GM21786 (cell line): ENCODE results near the gene ATP1B3.
A peak's percentile ranks its signal among the peaks of the same experiment; 100 is the strongest.
"Not testable (repeated sequence)": the region's sequence is repeated elsewhere in the genome, so short reads cannot be mapped to it uniquely, and the experiment has no call there.

Experiments used
- ATAC-seq: cut with Tn5 transposase; IDR thresholded peaks from one replicate; pipeline ENCODE4 v1.9.1; 2021; ENCODE audit not compliant: unreplicated experiment

The ATP1B3 gene

DNA sequence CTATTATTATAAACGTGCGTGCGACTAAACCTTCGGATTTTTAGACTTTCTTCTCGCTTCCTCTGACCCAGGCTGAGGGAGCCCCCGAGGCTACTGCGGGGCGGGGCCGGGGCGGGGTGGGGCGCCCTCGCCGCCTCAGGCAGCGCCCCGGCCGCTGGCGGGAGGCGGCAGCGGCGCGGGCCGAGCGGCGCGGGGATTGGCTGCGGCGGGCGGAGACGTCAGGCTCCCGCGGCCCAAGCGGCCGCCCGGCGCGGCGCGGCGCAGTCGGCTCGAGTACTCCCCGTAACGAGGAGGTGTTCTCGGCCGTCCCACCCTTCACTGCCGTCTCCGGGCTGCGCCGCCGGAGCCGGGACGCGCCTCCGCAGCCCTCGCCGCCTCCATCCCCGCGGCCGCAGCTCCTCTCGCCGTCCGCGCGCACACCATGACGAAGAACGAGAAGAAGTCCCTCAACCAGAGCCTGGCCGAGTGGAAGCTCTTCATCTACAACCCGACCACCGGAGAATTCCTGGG lies at the start of gene ATP1B3:
ATP1B3 (plus strand) TSS at position 263 of the 510 bp plus-strand sequence; CDS start at position 422, 159 bp downstream.
- ATAC-seq: peak; percentile 66

DNA sequence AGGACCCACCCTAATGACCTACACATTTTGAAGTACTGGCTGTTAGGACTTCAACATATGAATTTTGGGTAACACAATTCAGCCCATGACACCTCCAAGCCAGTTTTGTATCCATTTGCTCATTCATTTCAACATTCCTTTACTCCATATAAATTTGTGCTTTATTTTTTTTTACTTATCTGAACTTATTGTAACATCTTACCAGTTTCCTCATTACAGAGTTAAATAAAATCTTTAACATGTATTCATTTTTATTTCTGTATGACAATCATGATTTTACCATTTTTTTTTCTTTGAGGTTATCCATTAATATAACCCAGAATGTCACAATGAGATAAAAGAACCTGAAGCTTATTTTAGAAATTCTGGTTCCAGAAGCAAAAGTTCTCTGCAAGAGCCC lies 48.0 kb upstream of the ATP1B3 start:
- no peak for ATAC-seq

DNA sequence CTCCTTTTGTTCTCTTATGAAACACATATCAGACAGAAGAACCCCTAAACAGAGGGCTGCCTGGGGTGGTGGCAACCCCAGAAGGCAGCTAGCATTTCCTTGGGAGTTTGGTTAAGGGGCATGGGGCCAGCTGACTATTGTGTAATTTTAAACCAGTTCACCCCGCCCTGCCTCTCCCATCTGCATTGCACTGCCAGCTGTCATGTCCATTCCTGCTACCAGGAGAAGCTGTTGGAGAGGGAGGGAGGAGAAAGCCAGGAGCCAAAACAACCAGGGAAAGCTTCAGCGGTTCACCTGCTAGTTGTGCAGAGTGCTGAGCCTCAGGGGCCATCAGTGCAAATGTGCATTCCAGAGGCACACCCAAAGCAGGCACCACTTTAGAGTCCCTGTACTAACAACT lies 47.6 kb upstream of the ATP1B3 start:
- no peak for ATAC-seq

DNA sequence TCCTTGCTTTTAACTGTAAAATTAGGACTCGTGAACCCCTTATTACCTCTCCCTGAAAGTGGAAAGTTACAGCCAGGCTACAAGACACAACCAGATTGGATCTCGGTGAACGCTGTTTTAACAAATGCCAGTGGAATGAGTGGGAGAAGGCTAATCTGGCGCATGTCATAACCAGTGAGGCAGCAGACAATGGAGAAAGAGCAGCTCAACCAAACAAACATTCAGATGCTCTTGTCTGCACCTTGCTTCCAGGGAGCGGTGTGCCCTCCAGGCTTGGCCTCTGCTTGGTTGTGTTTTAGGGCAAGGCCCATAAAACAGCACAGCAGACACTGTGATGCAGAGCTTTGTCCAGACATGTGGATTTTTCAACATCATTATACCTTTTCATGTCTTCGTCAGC lies 45.9 kb upstream of the ATP1B3 start:
- ATAC-seq: no peak

DNA sequence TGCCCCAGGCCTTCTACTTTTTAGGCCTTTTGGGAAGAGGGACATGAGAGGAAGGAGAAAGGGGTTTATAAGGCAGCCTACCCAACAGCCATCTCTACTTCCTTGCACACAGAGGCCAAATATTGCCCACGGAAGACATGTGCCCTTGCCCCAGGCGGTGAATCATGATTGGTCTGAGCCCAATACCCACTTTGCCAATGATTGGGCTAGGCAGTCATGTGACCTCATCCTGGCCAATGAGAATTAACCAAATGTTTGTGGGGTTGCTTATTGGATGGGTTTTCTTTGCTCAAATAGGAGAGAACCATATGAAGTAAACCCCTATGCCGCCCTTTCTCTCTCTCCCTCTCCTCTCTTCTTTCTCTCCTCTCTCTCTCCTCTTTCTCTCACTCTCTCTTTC lies 42.2 kb upstream of the ATP1B3 start:
- no peak for ATAC-seq

DNA sequence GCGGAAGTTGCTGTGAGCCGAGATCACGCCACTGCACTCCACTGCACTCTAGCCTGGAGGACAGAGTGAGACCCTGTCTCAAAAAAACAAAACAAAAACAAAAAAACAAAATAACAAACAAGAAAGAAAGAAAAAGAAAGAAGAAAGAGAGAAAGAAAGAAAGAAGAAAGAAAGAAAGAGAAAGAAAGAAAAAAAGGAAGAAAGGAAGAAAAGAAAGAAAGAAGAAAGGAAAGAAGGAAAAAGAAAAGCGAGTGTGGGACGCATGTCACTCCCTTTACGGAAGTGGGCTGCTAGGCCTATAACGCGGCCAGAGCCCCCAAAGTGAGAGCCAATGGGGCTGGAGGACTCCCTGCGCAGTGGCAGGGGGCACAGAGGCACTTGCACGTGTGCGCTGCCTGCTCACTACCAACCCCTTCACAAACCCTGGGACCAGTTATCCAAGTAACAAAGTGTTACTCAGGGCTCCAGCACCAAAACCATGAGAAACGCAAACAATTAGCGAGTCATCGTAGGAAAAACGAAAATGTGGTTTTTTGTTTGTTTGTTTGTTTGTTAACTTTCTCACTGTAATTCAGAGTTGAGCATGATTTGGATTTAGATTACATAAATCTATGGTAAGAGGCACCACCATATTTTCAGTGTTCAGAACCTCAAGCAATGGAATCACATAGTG lies 40.8 kb upstream of the ATP1B3 start:
- ATAC-seq: no peak

DNA sequence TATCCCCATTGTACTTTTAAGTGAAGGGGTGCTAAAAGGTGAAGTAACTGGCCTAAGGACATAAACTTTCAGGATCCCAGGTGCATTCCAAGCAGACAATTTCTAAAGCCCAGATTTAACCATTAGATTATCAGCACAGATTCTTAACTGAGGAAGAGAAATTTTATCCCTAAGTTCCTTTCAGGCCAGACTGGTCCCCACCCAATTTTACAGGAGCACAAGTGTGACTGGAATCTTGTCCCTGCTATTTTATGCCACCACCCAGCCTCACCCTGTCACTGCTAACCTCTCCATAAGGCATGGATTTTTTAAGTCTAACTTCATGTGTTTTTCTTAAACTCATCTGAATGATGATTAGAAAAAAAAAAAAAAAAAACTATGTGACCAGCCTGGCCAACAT lies 37.1 kb upstream of the ATP1B3 start:
- no peak for ATAC-seq

DNA sequence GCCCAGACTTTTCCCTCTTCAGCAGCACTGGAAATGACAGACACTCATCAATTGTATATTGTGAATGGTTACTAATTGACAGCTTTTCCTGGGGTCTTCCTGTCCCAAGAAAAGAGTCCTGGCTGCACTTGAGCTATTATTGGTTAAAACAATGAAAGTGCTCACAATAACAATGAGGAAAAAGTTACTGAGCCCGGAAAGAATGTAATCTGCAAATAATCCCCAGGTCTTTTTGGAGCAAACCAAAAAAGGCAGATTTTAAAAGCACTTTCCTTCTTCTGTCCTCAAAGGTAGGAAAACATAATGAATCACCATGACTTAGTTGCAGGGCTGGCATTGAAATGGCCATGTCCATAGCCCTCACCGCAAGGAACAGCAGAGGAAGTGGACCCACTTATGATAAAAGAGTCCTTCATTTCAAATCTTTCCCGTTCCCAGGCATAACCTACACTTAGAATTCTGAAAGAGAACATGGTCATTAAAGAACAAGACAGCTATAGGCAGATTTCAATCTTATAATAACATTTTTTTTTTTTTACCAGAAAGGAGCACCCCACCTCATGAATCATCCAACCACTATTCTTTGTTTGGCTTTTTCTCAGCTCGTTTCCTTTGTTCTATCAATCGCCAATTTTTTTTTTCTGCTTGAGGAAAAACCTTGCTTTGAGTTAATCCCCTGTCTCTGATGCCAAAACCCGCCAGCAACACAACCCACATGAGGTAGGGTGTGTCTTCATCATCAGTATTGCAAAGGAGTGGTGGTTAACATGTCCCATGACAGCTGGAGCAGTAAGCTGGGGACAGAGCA lies 35.5 kb upstream of the ATP1B3 start:
- no peak for ATAC-seq

DNA sequence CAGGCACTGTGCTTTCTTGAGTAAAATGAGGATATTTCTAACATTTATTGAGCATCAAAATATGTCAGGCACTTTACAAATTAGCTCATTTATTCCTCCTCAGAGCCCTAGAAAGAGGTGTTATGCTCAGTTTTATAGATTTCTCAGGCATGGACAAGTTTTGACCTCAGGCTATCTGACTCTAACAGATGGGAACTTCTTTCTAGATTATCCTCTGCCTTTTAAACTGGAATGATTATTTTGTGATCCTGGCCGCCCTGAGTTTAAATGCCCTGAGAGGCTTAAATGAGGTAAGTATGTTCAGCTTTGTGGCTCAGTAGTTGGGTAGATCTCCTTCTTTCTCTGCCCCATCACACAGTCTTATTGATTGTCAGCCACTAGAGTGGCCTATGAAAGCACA lies 32.3 kb upstream of the ATP1B3 start:
- ATAC-seq: no peak

DNA sequence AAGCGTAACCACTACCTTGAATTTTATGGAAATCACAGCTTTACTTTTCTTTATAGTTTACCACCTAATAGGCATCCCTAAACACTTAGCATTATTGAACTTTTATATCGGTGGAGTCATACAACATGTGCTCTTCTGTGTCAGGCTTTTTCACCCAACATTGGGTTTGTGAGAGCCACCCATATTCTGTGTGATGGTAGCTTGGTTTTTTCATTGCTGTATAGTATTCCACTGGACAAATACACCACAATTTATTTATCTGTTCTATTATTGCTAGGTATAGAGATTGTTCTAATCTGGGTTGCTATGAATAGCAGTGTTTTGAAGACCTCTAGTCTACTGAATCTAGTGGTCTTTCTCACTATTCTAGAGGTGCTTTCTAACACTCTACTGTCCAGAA lies 31.6 kb upstream of the ATP1B3 start:
- ATAC-seq: no peak

DNA sequence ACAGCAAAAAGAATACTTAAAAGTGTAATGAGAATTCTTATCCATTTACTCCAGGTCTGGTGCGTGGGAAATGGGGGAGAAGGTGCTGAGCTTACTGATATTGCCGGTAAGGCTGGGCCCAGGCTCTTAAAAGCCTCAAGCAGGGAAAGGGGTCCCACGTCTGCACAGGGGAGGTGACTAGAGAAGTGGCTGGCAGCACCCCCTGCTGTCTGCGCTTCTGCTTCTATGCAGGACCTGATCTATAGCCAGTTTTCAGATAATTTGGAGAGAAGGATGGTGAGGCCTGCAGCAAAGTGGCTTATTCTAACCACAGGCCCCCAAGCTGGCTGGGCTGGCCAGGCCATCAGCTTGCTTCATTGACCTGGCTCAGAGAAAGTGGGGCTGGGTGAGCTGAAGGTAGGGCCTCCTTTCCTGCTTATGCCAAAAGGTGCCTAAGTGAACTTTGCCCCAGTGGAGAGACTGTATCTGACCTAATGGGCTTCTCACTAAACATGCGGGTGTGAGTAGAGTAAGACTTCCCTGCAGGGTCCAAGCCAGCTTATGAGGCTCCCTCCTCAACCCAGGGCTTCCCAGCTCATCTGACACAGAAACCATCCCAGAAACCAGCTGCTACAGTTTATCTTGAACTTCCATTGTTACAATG lies 30.9 kb upstream of the ATP1B3 start:
- no peak for ATAC-seq

DNA sequence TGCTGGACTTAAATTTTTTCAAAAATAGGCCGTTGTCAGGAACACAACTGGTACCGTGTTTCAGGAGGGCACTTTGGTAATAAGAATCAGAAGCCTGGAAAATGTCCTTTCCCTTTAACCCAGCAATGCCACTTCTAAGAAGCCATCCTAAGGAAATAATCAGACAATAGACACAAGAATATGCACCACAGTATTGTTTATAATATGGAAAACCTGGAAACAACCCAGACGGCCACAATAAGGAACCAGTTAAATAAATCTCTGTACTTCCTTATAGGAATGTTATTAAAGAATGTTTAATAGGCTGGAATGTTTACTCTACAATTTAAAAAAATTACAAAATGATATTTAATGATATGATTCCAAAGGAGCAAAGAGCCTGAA lies 30.4 kb upstream of the ATP1B3 start:
- no peak for ATAC-seq

DNA sequence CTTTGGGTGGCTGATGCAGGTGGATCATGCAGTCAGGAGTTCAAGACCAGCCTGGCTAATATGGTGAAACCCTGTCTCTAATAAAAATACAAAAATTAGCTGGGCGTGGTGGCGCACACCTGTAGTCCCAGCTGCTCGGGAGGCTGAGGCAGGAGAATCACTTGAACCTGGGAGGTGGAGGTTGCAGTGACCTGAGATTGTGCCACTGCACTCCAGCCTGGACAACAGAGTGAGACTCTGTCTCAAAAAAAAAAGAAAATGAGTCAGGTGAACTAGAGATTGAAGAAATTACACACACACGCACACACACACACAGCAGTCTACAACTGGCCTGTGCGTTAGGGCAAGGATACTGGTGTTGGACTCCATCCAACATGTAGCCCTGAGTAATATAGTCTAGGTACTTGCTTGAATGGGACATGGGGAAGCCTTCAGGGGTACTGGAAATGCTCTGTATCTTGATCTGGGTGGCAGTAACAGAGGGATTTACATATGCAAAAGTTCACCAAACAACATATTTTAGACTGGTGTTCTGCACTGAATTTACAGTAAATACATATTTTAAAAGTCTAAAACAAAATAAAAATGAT lies 28.2 kb upstream of the ATP1B3 start:
- not testable (repeated sequence) for ATAC-seq

DNA sequence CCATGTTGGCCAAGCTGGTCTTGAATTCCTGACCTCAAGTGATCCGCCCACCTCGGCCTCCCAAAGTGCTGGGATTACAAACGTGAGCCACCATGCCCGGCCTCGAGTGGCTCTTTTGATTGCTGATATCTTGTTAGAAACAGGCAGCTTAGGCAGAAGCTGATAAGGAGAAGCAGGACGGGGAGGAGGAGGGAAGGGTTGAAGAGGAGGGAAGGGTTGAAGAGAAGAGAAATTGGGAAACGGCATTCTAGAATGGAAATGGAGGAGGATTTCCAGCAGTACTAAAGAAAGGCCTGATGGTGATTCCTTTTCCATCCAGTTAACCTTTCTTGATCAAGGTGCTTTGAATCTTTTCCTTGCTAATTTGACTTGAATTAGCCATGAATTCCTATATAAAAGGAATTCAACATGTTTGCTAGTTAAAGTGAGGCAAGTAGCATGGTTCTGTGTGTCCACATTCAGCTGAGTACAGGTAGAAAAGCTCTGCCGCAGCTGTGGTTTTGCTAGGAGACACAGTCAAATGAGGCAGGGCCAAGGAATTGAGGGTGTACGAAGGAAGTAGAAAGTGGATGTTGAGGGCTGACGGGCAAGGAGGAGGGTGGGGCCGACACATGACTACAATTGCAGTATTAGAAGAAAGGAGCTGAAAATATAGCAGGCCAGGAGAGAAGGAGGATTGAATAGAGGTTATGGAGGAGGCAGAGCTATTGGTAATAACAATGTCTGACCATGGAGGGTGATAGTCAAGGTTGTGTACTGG lies 27.2 kb upstream of the ATP1B3 start:
- ATAC-seq: no peak

DNA sequence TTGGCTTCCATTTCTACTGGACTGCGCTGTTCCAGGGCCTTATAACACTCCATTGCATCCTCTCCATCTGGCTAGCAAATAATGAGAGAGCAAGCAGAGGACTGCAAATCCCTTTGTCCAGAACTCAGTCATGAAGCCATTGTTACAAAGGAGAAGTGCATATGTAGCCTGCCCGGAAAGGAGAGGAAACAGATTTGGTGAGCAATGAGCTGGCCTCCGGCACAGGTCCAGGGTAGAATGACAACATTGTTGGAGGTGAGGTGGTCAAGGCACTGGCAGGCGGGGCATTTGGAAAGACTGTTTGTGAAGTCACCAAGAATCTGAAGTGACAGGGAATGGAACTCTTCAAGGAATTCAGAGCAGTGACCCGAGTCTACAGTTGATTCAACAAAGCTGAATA lies 25.0 kb upstream of the ATP1B3 start:
- no peak for ATAC-seq

DNA sequence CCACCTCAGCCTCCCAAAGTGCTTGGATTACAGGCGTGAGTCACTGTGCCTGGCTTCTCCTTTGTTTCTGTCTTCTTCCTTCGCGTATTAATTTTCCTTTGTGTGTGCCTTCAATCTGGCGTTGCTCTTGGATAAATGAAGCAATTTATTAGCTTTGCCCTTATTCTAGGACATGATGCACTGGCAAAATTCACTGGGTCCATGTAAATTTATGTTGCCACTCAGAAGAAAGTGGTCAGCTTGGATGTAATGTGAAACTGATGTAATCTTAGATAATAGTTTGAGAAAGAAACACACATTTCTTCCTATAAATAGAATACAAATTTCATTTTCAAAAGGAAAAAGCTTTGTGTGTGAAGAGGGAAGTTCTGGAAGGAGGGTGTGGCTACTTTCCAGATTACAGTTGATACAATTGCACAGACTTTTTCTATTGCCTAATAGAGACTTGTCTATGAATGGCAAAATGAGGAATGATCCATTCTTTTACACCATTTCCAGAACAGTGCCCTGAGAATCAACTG lies 23.3 kb upstream of the ATP1B3 start:
- ATAC-seq: no peak

DNA sequence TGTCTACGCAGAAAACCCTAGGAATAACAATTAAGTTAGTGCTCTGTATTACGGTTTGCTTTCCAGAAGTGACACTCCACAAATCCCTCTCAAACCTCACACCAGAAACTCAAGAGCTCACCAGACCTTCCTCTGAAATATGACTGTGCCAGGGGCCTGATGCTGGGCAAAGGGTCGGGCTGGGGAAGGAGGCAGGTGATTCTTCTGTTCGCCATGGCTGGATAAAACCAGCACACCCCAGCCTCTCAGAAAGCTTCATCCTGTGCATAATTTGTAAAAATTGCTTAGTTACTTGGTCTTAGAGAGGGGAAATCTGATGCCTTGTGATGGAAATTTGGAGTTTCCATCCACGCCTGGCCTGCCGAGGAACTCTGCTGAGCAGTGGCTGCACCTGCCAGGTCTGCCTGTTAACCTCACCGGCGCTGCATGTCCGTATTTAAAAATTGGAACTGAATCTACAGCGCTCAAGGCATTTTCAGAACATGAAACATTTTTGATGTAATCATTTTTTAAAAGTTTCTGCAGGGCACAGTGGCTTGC lies 22.7 kb upstream of the ATP1B3 start:
- ATAC-seq: no peak

DNA sequence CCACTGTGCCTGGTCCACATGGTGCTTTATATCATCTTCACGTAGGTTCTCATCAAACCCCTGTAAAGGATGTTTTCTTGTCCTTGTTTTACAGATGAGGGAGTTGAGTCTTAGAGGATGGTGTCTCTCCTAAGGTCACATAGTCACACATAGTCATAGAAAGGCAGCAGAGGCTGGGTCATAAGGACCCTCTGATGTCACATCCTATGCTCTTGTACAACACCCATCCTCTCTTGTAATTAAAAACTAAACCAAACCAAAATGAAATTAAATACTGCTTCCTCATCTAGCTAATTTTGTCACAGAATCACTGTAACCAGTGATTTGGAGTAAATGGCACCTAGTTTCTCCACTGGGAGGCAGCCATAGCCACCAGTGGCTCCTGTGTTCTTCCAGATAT lies 21.8 kb upstream of the ATP1B3 start:
- no peak for ATAC-seq

DNA sequence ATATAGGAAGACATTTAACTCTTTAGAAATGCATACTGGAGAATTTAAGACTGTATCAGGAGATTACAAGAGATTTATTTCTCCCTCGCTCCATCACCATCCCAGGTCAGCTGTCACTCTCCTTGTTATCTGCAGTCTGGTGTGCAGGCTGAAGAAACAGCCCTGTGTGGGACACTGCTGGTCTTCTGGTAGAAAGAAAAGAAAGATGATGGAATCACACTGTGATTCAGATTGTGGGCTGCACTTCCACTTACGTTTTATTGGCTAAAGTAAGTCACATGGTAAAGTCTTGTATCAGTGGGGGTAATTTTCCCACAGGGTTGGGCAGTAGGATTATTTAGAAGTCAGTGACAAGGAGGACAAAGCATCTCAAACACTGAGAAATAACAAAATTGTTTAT lies 18.1 kb upstream of the ATP1B3 start:
- ATAC-seq: no peak

DNA sequence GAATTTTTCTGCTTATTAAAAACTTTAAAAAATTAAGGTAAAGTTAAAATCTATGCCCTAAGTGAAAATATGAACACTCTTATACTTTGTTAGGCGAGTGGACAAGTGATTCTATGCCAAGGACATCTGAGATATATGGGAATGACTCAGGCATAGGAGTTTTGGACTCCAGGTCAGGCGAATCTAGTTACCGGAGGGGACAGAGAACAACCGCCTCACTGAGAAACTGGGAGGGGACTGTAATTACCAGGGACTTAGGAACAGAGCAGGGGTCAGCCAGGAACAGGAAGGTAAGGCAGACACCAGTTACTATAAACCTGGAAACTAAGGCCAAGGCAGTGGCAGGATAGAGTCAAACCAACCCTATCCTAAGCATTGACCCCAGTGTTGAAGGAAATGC lies 16.8 kb upstream of the ATP1B3 start:
- no peak for ATAC-seq
